Measurements from ENCODE around the gene DDX20.

Gene DDX20, protein sequence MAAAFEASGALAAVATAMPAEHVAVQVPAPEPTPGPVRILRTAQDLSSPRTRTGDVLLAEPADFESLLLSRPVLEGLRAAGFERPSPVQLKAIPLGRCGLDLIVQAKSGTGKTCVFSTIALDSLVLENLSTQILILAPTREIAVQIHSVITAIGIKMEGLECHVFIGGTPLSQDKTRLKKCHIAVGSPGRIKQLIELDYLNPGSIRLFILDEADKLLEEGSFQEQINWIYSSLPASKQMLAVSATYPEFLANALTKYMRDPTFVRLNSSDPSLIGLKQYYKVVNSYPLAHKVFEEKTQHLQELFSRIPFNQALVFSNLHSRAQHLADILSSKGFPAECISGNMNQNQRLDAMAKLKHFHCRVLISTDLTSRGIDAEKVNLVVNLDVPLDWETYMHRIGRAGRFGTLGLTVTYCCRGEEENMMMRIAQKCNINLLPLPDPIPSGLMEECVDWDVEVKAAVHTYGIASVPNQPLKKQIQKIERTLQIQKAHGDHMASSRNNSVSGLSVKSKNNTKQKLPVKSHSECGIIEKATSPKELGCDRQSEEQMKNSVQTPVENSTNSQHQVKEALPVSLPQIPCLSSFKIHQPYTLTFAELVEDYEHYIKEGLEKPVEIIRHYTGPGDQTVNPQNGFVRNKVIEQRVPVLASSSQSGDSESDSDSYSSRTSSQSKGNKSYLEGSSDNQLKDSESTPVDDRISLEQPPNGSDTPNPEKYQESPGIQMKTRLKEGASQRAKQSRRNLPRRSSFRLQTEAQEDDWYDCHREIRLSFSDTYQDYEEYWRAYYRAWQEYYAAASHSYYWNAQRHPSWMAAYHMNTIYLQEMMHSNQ
- total RNA-seq: 61.4 to 101 (median 67.9) reads per million in 3 experiments

DNA sequence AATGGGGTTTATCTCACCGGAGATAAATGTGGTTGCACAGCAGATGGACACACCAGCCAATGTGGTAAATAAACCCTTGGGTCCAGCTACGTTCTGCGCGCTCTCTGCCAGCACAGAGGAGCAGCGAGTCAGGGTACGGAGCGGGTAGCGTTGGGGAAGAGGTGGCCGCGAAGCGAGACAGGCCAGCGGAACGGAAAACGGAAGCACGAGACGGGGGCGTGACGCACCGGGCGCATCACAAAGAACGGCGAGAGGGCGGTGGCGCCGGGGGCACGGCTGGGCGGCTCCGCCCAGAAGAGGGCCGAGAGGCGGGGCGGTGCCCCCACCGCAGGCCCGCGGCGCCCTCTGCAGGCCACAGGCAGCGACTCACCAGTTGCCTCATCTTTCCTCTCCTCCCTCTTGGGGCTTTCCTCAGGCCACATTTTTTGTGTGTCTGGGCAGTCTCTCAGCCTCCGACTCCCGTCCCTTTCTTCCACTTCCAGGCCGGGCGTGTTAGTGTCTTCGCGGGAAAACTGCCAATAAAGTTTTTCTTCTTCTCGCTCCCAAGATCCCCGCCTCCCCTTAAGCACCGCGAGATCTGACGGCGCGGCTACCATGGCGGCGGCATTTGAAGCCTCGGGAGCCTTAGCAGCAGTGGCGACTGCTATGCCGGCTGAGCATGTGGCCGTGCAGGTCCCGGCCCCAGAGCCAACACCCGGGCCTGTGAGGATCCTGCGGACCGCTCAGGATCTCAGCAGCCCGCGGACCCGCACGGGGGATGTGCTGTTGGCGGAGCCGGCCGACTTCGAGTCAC is at the start of gene DDX20:
DDX20 (plus strand) TSS at position 571 of the 793 bp plus-strand sequence; CDS start at position 595, 24 bp downstream.
- DNase-seq: peak; percentile 95

DNA sequence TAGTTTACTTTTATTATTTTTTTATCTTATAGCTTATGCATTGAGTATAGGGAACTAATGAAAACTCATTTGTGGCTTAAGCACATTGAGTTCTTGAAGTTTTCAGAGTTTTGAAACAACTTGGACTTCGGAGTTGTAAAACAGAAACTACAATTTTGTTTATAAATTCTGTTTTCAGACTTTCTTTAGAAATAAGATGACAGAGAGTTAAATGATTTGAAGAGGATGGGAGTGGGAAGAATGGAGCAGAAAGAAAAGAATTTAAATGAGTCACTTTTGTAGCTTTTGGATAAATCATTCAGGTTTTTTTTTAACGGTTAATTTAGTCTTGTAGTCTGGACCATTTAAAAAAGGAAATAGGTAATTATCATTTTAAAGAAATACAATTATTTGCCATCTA is 48.8 kb upstream of the DDX20 start:
- no peak for DNase-seq

DNA sequence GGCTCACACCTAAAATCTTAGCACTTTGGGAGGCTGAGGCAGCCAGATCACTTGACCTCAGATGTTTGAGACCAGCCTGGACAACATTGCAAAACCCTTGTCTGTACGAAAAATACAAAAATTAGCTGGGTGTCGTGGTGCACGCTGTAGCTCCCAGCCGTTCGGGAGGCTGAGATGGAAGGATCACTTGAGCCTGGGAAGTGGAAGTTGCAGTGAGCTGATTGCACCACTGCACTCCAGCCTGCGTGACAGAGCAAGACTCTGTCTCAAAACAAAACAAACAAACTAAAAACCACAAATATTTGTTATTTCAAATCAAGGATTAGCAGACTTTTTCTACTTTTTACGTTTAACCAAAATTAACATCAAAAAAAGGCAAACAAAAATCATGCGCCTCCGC is 47.8 kb upstream of the DDX20 start:
- no peak for DNase-seq

DNA sequence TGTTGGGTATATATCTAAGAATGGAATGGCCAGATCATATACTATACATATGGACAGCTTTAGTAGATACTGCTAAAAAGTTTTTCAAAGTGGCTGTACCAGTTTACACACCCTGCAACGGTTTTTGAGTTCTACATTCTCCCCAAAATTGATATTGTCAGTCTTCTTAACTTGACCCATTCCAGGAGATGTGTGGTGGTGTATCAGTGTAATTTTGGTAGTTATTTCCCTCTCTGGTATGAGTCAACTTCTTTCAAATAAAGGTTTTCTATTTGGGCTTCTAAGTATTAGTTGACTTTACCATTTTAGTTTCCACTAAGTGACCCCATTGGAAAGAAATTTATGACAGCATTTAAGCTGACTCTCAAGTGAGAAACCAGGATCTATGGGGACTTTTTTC is 45.7 kb upstream of the DDX20 start:
- no peak for DNase-seq

DNA sequence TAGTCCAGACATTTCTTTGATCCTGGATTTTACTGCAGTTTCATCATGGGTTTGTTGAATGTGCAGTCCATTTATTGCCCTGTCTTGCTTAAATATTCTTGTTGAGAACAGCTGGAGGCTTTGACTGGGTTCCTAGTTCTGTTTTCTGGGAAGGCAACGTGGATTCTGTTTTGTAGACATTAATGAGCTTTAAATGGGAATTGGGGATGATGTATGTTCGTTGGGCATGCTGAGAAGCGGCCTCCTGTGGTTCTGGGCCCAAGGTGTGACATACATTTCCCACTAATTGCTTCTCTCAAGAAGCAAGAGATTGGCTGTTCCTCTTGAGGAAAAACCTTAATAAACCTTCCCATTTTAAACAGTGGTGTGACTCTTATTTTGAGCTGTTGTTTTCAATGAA is 39.4 kb upstream of the DDX20 start:
- no peak for DNase-seq

GRCh38 chr1:111717450-111717849 is 38.3 kb upstream of the DDX20 start:
- DNase-seq: no peak

DNA sequence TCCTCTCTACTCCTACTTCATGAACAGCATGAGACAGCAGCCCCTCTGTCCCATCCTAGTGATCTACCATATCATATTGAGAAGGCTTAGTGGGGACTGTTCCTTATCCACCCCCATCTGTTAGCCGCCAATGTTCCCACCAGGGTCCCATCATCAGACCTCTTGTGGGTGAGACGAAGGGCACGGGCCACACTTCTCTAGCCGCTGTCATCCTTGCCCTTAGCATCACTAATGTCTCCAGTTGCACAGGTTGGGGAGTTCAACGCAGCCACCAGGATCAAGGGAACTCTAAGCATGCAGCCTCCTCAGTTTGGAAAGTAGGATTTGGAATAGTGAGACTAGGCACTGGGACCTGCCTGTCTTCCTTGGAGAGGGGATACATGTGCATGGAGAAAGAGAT is 36.6 kb upstream of the DDX20 start:
- DNase-seq: no peak

DNA sequence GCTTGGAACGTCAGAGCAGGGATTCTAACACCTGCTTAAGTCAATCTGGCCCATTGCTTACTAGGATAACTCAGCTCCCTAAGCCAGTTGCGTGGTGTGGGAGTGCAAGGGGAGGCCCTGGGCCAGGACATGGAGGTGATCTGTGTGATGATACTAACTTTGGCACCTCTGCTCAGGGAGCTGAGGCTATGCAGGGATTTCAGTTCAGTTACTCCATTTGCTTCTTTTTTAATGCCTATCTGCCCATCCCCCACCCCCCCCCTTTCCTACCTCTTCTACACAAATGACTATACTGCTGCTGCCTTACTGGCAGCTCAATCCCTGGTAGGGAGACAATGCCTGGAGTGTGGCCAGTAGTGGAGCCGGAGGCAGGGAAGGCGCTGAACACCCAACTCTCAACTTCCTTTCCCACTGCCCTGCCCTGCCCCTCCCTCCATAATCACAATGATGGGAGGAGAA is 36.0 kb upstream of the DDX20 start:
- no peak for DNase-seq

GRCh38 chr1:111720274-111720976 is 35.3 kb upstream of the DDX20 start:
- DNase-seq: no peak

- no peak for DNase-seq
Measured at GRCh38 chr1:111720977-111721786, 34.5 kb upstream of the DDX20 start.

DNA sequence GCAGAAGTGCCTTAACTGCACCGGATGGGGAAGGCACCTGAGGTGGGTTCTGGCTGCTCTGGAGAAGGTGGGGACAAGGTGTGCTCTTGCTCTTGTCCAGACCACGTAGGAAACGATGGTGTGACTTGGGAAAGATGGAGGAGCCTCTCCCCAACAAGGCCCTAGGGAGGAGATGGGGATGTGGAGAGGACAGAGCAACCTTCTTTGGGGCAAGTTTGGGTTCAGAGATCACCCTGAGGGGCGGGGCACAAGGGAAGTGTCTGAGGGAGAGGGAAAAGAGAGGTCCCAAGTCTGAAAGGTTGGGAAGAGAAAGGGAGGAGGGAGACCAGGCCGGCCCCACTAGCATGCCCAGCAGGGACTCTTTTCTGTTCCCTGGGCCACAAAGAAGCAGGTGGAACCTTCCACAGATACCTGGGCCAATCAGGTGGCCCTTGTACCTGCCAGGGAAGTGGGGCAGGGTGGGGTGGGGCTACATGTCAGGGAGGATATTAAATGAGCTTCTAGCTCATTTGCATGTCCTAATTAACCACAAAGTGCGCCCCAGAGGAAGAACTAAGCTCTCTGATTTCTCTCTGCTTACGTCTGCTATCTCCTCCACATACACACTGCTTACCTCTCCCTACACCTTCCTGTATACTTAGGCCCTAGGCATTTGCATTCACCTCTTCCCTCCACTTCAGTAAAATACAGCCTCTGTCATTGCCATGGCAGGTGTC is 32.5 kb upstream of the DDX20 start:
- DNase-seq: peak; percentile 67

DNA sequence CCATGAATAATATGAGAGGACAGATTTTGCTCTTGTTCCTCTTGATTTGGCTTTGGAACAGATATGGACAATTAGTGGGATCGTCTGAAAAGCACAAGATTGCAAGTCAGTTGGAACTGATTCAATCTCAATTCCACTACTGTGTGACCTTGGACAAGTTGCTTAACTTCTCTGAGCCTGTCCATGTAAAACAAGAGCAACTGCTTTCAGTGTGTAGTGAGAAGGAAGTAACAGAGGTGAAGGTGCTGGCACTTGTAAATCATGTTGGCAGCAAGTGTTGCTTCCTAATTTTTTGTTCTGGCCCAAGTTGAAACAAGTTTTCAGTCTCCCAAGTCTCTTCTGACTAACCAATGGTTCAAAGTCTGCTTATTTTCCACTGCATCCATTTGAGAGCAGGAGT is 31.8 kb upstream of the DDX20 start:
- DNase-seq: no peak

DNA sequence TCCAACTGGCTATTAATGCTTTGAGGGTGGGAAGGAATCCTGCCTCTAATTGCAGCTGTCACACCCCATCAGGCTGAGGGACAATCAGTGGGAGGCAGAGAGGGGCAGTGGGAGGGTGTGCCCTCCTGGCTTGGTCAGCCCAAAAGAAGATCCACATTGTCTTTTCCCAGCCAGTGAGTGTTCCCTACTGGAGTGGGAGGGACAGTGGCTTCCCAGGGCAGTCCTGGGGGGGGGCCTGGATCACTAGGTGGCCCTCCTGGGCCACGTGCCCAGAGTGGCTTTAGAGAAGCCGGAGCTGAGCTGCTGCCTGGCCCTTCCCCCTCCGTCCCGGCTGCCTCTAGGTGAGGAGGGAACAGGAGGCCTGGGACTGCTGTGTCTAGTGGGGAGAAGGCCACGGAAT is 30.5 kb upstream of the DDX20 start:
- no peak for DNase-seq

GRCh38 chr1:111727056-111727455 is 28.6 kb upstream of the DDX20 start:
- no peak for DNase-seq

- DNase-seq: no peak
Measured at GRCh38 chr1:111729271-111729921, 26.3 kb upstream of the DDX20 start.

DNA sequence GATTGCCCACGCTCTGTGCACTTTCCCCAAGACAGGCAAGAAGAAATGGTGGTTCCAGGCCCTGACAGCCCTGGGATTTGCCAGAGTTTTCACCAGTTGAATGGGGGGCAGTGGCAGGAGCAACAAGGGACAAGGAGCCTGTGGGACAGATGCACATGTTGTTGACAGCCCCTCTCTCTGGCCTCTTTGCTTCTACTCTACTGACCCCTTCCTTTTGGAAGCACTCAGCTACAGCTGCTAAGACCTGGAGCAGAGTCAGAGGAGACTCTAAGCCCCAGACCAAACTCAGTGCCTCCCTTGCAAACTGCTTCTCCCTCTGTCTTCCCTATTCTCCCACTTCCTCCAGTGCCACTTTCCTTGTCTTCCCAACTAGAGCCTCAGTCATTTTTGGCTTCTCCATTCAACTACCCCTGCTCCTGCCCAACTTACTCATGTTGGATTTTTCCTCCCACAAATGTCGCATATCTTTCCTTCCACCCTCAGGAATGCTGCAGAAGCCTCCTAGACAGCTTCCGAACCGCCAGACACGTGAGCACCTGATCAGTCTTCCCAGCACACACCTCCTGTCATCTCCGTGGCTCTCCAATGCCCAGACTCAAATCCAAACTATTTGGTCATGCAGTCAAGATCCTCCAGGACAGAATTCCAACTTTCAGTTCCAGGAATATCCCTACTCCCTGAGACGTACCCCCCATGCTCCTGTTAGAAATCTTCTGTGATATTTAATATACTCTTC is 25.6 kb upstream of the DDX20 start:
- DNase-seq: no peak

DNA sequence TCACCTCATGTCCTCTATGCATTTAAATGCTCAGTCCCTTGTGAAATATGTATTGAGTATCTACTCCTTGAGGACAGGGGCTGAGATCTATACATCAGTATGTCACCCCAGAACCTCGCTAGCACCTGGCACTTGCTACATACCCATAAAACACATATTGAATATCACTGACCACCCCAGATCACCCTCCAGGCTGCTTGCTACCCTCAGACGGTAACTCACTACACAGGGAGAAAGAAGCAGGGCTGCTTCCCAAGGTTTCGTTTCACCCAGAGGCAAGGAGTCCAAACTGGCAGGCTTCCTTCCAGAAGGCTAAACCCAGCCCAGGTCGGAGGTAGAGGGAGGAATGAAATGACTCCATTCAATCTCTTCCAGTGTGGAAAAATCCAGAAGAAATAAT is 25.0 kb upstream of the DDX20 start:
- DNase-seq: no peak

DNA sequence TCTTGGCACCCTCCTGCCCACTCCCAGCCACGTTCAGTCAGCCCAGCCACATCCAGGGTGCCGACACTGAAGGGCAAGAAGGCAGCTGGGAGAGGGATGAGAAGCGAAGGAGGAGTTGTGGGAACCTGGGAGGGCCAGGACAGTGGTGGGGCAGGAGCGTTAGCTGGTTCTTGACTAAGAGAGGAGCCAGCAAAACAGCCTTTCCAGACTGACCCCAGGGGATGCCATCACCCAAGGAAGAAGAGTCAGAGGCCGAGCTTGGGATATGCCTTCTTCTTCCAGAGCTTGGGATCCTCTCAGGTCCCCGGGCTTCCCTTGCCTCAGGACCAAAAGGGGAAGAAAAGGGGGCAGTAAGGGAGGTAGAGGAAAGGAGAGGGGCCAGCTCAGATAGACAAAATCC is 23.7 kb upstream of the DDX20 start:
- DNase-seq: no peak

- DNase-seq: no peak
Measured at GRCh38 chr1:111732718-111733117, 23.0 kb upstream of the DDX20 start.
